IMR-90 (cell line): ENCODE measurements around the gene PQBP1. TPM values are rescaled to one million over a fixed set of nuclear protein-coding genes. Genes with fewer than 3 reads are reported as not detected.

Experiments used
- ATAC-seq: fragments of 200-7000 bp; cut with Tn5 transposase; 2 replicates; pipeline ENCODE4 v1.9.1; 2020; ENCODE audit warnings: low read depth, mild to moderate bottlenecking, moderate library complexity
- BruUV-seq: library from RNA; stranded (reverse); fragments of 400-500 nt; replicated peaks from 2 replicates; lab custom pipeline; 2021; lab: Mats Ljungman, UMichigan
- CTCF ChIA-PET: fragments of 300-600 bp; formaldehyde crosslinking; extraction: SDS; loops from one replicate; lab custom pipeline; 2021; ENCODE audit warnings: antibody characterized with exemption; lab: Yijun Ruan, JAX
- POLR2A ChIA-PET: fragments of 300-600 bp; sonication (Branson Sonifier 250); formaldehyde crosslinking; loops from one replicate; lab custom pipeline; 2022; ENCODE audit warnings: antibody characterized with exemption; ENCODE audit not compliant: unreplicated experiment; lab: Charles Lee
- DNase-seq: peaks from one replicate; pipeline ENCODE4 v3.0.0; 2013
- H2AFZ ChIP-seq: replicated peaks from 2 replicates; pipeline ENCODE3; 2013; ENCODE audit warnings: low read length, mild to moderate bottlenecking; ENCODE audit not compliant: poor library complexity
- H2AK5ac ChIP-seq: 2 replicates; pipeline ENCODE4 v1.6.1; 2013; ENCODE audit warnings: low read depth, low read length, inconsistent platforms
- H2AK9ac ChIP-seq: replicated peaks from 2 replicates; pipeline ENCODE3; 2013; ENCODE audit warnings: mild to moderate bottlenecking, low read depth, low read length, moderate library complexity; ENCODE audit not compliant: poor library complexity
- H2BK120ac ChIP-seq: 2 replicates; pipeline ENCODE4 v1.6.1; 2013; ENCODE audit warnings: low read depth, low read length, inconsistent platforms
- H2BK15ac ChIP-seq: 3 replicates; pipeline ENCODE4 v1.6.1; 2013; ENCODE audit warnings: low read depth, low read length, inconsistent platforms
- H2BK20ac ChIP-seq: 2 replicates; pipeline ENCODE4 v1.6.1; 2013; ENCODE audit warnings: low read depth, mild to moderate bottlenecking, inconsistent platforms, low read length, moderate library complexity
- H2BK5ac ChIP-seq: 2 replicates; pipeline ENCODE4 v1.6.1; 2013; ENCODE audit warnings: mild to moderate bottlenecking, low read depth, low read length, inconsistent platforms; ENCODE audit not compliant: poor library complexity, severe bottlenecking
- H3K14ac ChIP-seq: replicated peaks from 2 replicates; pipeline ENCODE4 v1.6.1; 2013; ENCODE audit warnings: low read depth, low read length, inconsistent platforms
- H3K18ac ChIP-seq: 2 replicates; pipeline ENCODE4 v1.6.1; 2013; ENCODE audit warnings: low read depth, low read length, control low read depth
- H3K23ac ChIP-seq: 2 replicates; pipeline ENCODE4 v1.6.1; 2013; ENCODE audit warnings: low read depth, low read length, inconsistent platforms
- H3K27ac ChIP-seq: 2 replicates; pipeline ENCODE4 v1.5.1; 2013; ENCODE audit warnings: mild to moderate bottlenecking, control low read depth, low read length; ENCODE audit not compliant: insufficient read depth
- H3K27me3 ChIP-seq: 2 replicates; pipeline ENCODE4 v1.6.1; 2013; ENCODE audit warnings: low read length; ENCODE audit not compliant: control insufficient read depth, insufficient read depth
- H3K36me3 ChIP-seq: 2 replicates; pipeline ENCODE4 v1.6.1; 2013; ENCODE audit warnings: low read length, mixed read lengths; ENCODE audit not compliant: control insufficient read depth, insufficient read depth
- H3K4ac ChIP-seq: 2 replicates; pipeline ENCODE4 v1.6.1; 2013; ENCODE audit warnings: low read depth, low read length, inconsistent platforms
- H3K4me1 ChIP-seq: 2 replicates; pipeline ENCODE4 v1.6.1; 2013; ENCODE audit warnings: low read length, mixed read lengths; ENCODE audit not compliant: control insufficient read depth, insufficient read depth
- H3K4me2 ChIP-seq: 2 replicates; pipeline ENCODE4 v1.6.1; 2013; ENCODE audit warnings: low read depth, mild to moderate bottlenecking, control low read depth, low read length, moderate library complexity
- H3K4me3 ChIP-seq: 2 replicates; pipeline ENCODE4 v1.5.1; 2013; ENCODE audit warnings: low read depth, mild to moderate bottlenecking, control low read depth, low read length, moderate library complexity; ENCODE audit not compliant: insufficient read depth
- H3K56ac ChIP-seq: 2 replicates; pipeline ENCODE4 v1.6.1; 2013; ENCODE audit warnings: low read length, inconsistent platforms; ENCODE audit not compliant: insufficient read depth; ENCODE audit errors: extremely low read depth
- H3K79me1 ChIP-seq, 2 experiments: 2 replicates each; pipeline ENCODE4 v1.6.1; 2013; ENCODE audit warnings: low read length in 2 of 2, inconsistent platforms in 1 of 2, low read depth in 1 of 2
- H3K9ac ChIP-seq: 2 replicates; pipeline ENCODE4 v1.6.1; 2013; ENCODE audit warnings: low read depth, low read length, control low read depth
- H3K9me1 ChIP-seq: 2 replicates; pipeline ENCODE4 v1.6.1; 2013; ENCODE audit warnings: low read length, inconsistent platforms; ENCODE audit not compliant: insufficient read depth
- H3K9me3 ChIP-seq: 2 replicates; pipeline ENCODE4 v1.6.1; 2013; ENCODE audit warnings: low read length; ENCODE audit not compliant: control insufficient read depth, insufficient read depth
- H4K20me1 ChIP-seq: 2 replicates; pipeline ENCODE4 v1.6.1; 2013; ENCODE audit warnings: low read length, inconsistent platforms; ENCODE audit not compliant: insufficient read depth
- H4K5ac ChIP-seq: 2 replicates; pipeline ENCODE4 v1.6.1; 2013; ENCODE audit warnings: mild to moderate bottlenecking, low read depth, low read length, control low read depth
- H4K8ac ChIP-seq, 2 experiments: 2 replicates each; pipeline ENCODE4 v1.6.1; 2013; ENCODE audit warnings: low read depth in 2 of 2, low read length in 2 of 2, control low read depth in 1 of 2, inconsistent platforms in 1 of 2
- H4K91ac ChIP-seq: 2 replicates; pipeline ENCODE4 v1.6.1; 2013; ENCODE audit warnings: low read depth, low read length, inconsistent platforms; ENCODE audit not compliant: insufficient read depth
- NFE2L2 ChIP-seq: fragments of 150-350 bp; IDR thresholded peaks from 2 replicates; pipeline ENCODE4 v1.6.1; 2016; ENCODE audit warnings: low read depth, mild to moderate bottlenecking, low read length
- RAD21 ChIP-seq: IDR thresholded peaks from 2 replicates; pipeline ENCODE4 v1.6.1; 2012; ENCODE audit warnings: low read length, improper control_type of control experiment
- WGBS, 2 experiments: methylation state at CpG; one replicate each; pipeline versions ENCODE4 v1.1.5 to v1.1.7; 2013; ENCODE audit warnings: missing lambda C conversion rate in 2 of 2; ENCODE audit not compliant: insufficient read length in 1 of 2; ENCODE audit errors: extremely low coverage in 2 of 2; 5-methylcytosine and 5-hydroxymethylcytosine counted together
- dilution Hi-C: fragments of 300-500 bp; cut with HindIII; formaldehyde crosslinking; loops from one replicate; pipeline ENCODE4 v1.14.3; 2018; ENCODE audit warnings: low sequenced_read_pairs; ENCODE audit not compliant: unreplicated experiment
- in situ Hi-C: fragments of 300-500 bp; cut with MboI; formaldehyde crosslinking; loops from 3 replicates; pipeline ENCODE4 v1.14.3; 2019; ENCODE audit warnings: low sequenced_read_pairs, inconsistent platforms, mixed read lengths
- intact Hi-C: fragments of 100-400 bp; cut with micrococcal nuclease; formaldehyde crosslinking; loops from 2 replicates; pipeline ENCODE4 v1.10.0; 2022
- polyA plus RNA-seq, 3 experiments: library from polyadenylated mRNA; depleted of rRNA; stranded (reverse); fragments of >200 nt; gene quantifications; 2 replicates each; pipeline ENCODE4 v1.2.3, GENCODE V29; 2012; ENCODE audit warnings: low replicate concordance in 1 of 3
- total RNA-seq: library from RNA; depleted of rRNA; stranded (reverse); fragments of >200 nt; gene quantifications from 2 replicates; pipeline ENCODE4 v1.2.3, GENCODE V29; 2012

Gene PQBP1
- total and polyA plus RNA-seq, 2 of the 4 experiments (the other 2 are of a cell fraction), result 96.4 to 120 TPM

DNA sequence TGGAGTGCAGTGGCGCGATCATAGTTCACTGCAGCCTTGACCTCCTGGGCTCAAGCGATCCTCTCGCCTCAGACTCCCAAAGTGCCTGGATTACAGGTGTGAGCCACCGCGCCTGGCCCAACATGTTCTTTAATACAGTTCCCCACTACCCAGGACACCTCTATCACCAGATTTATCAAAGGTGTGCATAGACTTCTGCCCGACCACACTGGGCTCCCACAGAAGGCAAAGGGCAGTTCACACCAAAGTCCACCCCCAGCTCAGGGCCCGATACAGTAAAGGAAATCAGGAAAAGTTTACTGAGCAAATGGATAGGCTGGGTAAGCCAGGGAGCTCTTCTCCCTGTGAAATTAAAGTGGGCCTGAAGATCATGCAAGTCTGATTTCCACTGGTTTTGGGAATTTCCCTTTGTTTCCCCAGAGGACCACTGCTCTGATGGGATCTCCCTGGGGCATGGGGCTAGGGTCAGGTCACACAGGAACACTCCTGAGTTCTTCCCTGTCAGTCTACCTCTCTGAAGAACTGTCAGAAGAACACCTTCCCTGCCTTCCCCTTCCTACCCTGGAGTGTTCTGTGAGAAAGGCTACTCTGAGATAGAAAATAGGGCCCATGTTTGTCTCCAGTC, 38.8 kb downstream of the PQBP1 start:
- H3K14ac ChIP-seq, result no peak overlapping the region
- H3K9ac ChIP-seq, result no peak overlapping the region
- no peak overlapping the region for H2BK15ac ChIP-seq
- H3K79me1 ChIP-seq, result peaks cover 0 to 43% of the 10 kb centered on the region in 2 experiments; a peak in 3 of 4 replicates
- no peak overlapping the region for H3K23ac ChIP-seq
- H3K18ac ChIP-seq, result no peak overlapping the region
- H3K36me3 ChIP-seq, result peaks cover 30% of the 10 kb centered on the region
- dilution Hi-C loops (no loop called here), intact Hi-C loops (no loop called here), in situ Hi-C loops (no loop called here)
- H2BK20ac ChIP-seq, result no peak overlapping the region
- peaks cover 34% of the 10 kb centered on the region for H4K20me1 ChIP-seq
- no peak overlapping the region for H2AFZ ChIP-seq
- no peak overlapping the region for H4K91ac ChIP-seq
- H3K4me1 ChIP-seq, result no peaks in the 10 kb centered on the region; the same call in 1 of the 2 replicates
- DNase-seq, result no peak
- H3K9me1 ChIP-seq, result peaks cover 4% of the 10 kb centered on the region; the same call in 1 of the 2 replicates
- H3K4me2 ChIP-seq, result no peak overlapping the region
- H4K5ac ChIP-seq, result no peak overlapping the region
- TF ChIP-seq RAD21 (no peak), NFE2L2 (no peak)
- H3K56ac ChIP-seq, result no peak overlapping the region
- H4K8ac ChIP-seq, result no peak overlapping the region
- 100% methylated on average over 4 of the region's 8 CpGs; no CpG with 5 or more reads in 1 of the 2 experiments for WGBS, 2 experiments
- H3K27ac ChIP-seq, result no peak overlapping the region
- no peak for ATAC-seq
- H2BK5ac ChIP-seq, result no peak overlapping the region
- no peak overlapping the region for H2BK120ac ChIP-seq
- no peaks in the 10 kb centered on the region for H3K27me3 ChIP-seq
- POLR2A ChIA-PET, result no interaction called here
- no peak overlapping the region for H3K4ac ChIP-seq
- H2AK5ac ChIP-seq, result no peak overlapping the region
- BruUV-seq, result no TSS peak
- no peaks in the 10 kb centered on the region for H3K9me3 ChIP-seq
- no peak overlapping the region for H3K4me3 ChIP-seq
- CTCF ChIA-PET, result no interaction called here
- H2AK9ac ChIP-seq, result no peak overlapping the region
